Activated CD8-positive, alpha-beta memory T cell treated with anti-CD3 and anti-CD28 coated beads, Interleukin-2, amount 10 ng/mL, durations not matched to agents 7 days and 5 days (primary cell): ENCODE results near the gene ITPK1. TPM values are rescaled to one million over a fixed set of nuclear protein-coding genes. Genes with fewer than 3 reads are reported as not detected.

Experiments used
- ATAC-seq: fragments of 150-1000 bp; cut with Tn5 transposase; one replicate; pipeline ENCODE4 v1.10.0; 2021; ENCODE audit warnings: moderate library complexity
- CTCF ChIA-PET: fragments of 350-600 bp; sonication (Branson Sonifier 250); formaldehyde crosslinking; loops from one replicate; lab custom pipeline; 2021; ENCODE audit warnings: antibody characterized with exemption; lab: Charles Lee
- DNase-seq: peaks from one replicate; pipeline ENCODE4 v3.0.0-alpha.2; 2020
- H3K27ac Mint-ChIP-seq: one replicate; pipeline ENCODE4 v1.8.0; 2021; ENCODE audit warnings: mild to moderate bottlenecking, mixed read lengths
- H3K27me3 Mint-ChIP-seq: one replicate; pipeline ENCODE4 v1.8.0; 2021; ENCODE audit warnings: mixed read lengths
- H3K36me3 Mint-ChIP-seq: one replicate; pipeline ENCODE4 v1.8.0; 2021; ENCODE audit warnings: mild to moderate bottlenecking, mixed read lengths
- H3K4me1 Mint-ChIP-seq: one replicate; pipeline ENCODE4 v1.8.0; 2021; ENCODE audit warnings: mixed read lengths
- H3K4me3 Mint-ChIP-seq: one replicate; pipeline ENCODE4 v1.8.0; 2021; ENCODE audit warnings: mild to moderate bottlenecking, moderate library complexity, mixed read lengths
- H3K9me3 Mint-ChIP-seq: one replicate; pipeline ENCODE4 v1.8.0; 2022; ENCODE audit warnings: low read depth, mixed read lengths
- total RNA-seq, 2 experiments: library from RNA; stranded (reverse); gene quantifications; one replicate each; pipeline ENCODE4 v1.2.3, GENCODE V29; 2021

ITPK1 gene
- total RNA-seq, 2 experiments from 2014 or later: 96.1 to 103 TPM

- ATAC-seq (no peak), DNase-seq (no peak)
- no peak overlapping the region for H3K27ac Mint-ChIP-seq
- no peaks in the 10 kb centered on the region for H3K27me3 Mint-ChIP-seq
- H3K4me1 Mint-ChIP-seq: no peaks in the 10 kb centered on the region
- peaks cover 4% of the 10 kb centered on the region for H3K36me3 Mint-ChIP-seq
- H3K4me3 Mint-ChIP-seq: no peak overlapping the region
- CTCF ChIA-PET: interaction anchor here (1.2 to 1.6 kb wide), 3 partner anchors 9 to 95 kb away, joined by 3 to 4 read pairs (median 4); no protein-coding TSS in a partner anchor
- H3K9me3 Mint-ChIP-seq: no peaks in the 10 kb centered on the region
Observed at GRCh38 chr14:92965281-92965680, 150.4 kb downstream of the ITPK1 start.

GRCh38 chr14:92964124-92965109 lies 151.3 kb downstream of the ITPK1 start:
- no peaks in the 10 kb centered on the region for H3K27me3 Mint-ChIP-seq
- no peaks in the 10 kb centered on the region for H3K9me3 Mint-ChIP-seq
- ATAC-seq: no peak
- H3K36me3 Mint-ChIP-seq: peaks cover 4% of the 10 kb centered on the region
- no peaks in the 10 kb centered on the region for H3K4me1 Mint-ChIP-seq
- CTCF ChIA-PET: interaction anchor here (1.5 kb wide), 1 partner anchor 13 kb away, joined by 7 read pairs; no protein-coding TSS in a partner anchor
- no peak for DNase-seq
- H3K27ac Mint-ChIP-seq: no peak overlapping the region
- H3K4me3 Mint-ChIP-seq: no peak overlapping the region

GRCh38 chr14:92963301-92964123 lies 152.2 kb downstream of the ITPK1 start:
- Mint-ChIP-seq H3K36me3 (peaks cover 4% of the 10 kb centered on the region), H3K4me1 (no peaks in the 10 kb centered on the region), H3K4me3 (no peak overlapping the region), H3K9me3 (no peaks in the 10 kb centered on the region), H3K27ac (no peak overlapping the region), H3K27me3 (no peaks in the 10 kb centered on the region)
- CTCF ChIA-PET: interaction anchor here (1.5 kb wide), 1 partner anchor 12 kb away, joined by 7 read pairs; no protein-coding TSS in a partner anchor
- ATAC-seq (no peak), DNase-seq (no peak)

GRCh38 chr14:92962831-92963095 lies 153.0 kb downstream of the ITPK1 start:
- CTCF ChIA-PET: interaction anchor here (0.6 to 1.5 kb wide), 2 partner anchors 11 to 94 kb away, joined by 3 to 7 read pairs; no protein-coding TSS in a partner anchor
- Mint-ChIP-seq H3K36me3 (peaks cover 4% of the 10 kb centered on the region), H3K4me3 (no peak overlapping the region), H3K9me3 (no peaks in the 10 kb centered on the region), H3K27ac (no peak overlapping the region), H3K27me3 (no peaks in the 10 kb centered on the region), H3K4me1 (no peaks in the 10 kb centered on the region)
- DNase-seq (no peak), ATAC-seq (no peak)

- no peaks in the 10 kb centered on the region for H3K36me3 Mint-ChIP-seq
- H3K4me1 Mint-ChIP-seq: no peaks in the 10 kb centered on the region
- no peak for ATAC-seq
- no peaks in the 10 kb centered on the region for H3K27me3 Mint-ChIP-seq
- H3K4me3 Mint-ChIP-seq: no peak overlapping the region
- no peaks in the 10 kb centered on the region for H3K9me3 Mint-ChIP-seq
- CTCF ChIA-PET: interaction anchor here (0.6 to 1.5 kb wide), 3 partner anchors 10 to 217 kb away, joined by 3 to 7 read pairs (median 3); no protein-coding TSS in a partner anchor
- no peak for DNase-seq
- H3K27ac Mint-ChIP-seq: no peak overlapping the region
Observed at GRCh38 chr14:92962031-92962830, 153.5 kb downstream of the ITPK1 start.

- Mint-ChIP-seq H3K27ac (no peak overlapping the region), H3K36me3 (no peaks in the 10 kb centered on the region), H3K27me3 (no peaks in the 10 kb centered on the region), H3K9me3 (no peaks in the 10 kb centered on the region), H3K4me1 (no peaks in the 10 kb centered on the region), H3K4me3 (no peak overlapping the region)
- CTCF ChIA-PET: interaction anchor here (0.8 kb wide), 1 partner anchor 218 kb away, joined by 3 read pairs; no protein-coding TSS in a partner anchor
- ATAC-seq (no peak), DNase-seq (no peak)
Observed at GRCh38 chr14:92961567-92961855, 154.2 kb downstream of the ITPK1 start.

- H3K27me3 Mint-ChIP-seq: no peaks in the 10 kb centered on the region
- no peak for ATAC-seq
- no peaks in the 10 kb centered on the region for H3K4me1 Mint-ChIP-seq
- CTCF ChIA-PET: no interaction called here
- DNase-seq: no peak
- no peaks in the 10 kb centered on the region for H3K36me3 Mint-ChIP-seq
- no peaks in the 10 kb centered on the region for H3K9me3 Mint-ChIP-seq
- H3K27ac Mint-ChIP-seq: no peak overlapping the region
- H3K4me3 Mint-ChIP-seq: no peak overlapping the region
Observed at GRCh38 chr14:92960706-92961566, 154.8 kb downstream of the ITPK1 start.

- no peak for ATAC-seq
- no peaks in the 10 kb centered on the region for H3K9me3 Mint-ChIP-seq
- H3K36me3 Mint-ChIP-seq: no peaks in the 10 kb centered on the region
- no peaks in the 10 kb centered on the region for H3K4me1 Mint-ChIP-seq
- no peaks in the 10 kb centered on the region for H3K27me3 Mint-ChIP-seq
- DNase-seq: no peak
- CTCF ChIA-PET: no interaction called here
- H3K4me3 Mint-ChIP-seq: no peak overlapping the region
- no peak overlapping the region for H3K27ac Mint-ChIP-seq
Observed at GRCh38 chr14:92959761-92960680, 155.7 kb downstream of the ITPK1 start.

GRCh38 chr14:92959189-92959531 lies 156.6 kb downstream of the ITPK1 start:
- Mint-ChIP-seq H3K4me3 (no peak overlapping the region), H3K27ac (no peak overlapping the region), H3K9me3 (no peaks in the 10 kb centered on the region), H3K36me3 (no peaks in the 10 kb centered on the region), H3K27me3 (no peaks in the 10 kb centered on the region), H3K4me1 (no peaks in the 10 kb centered on the region)
- CTCF ChIA-PET: no interaction called here
- DNase-seq (no peak), ATAC-seq (no peak)

GRCh38 chr14:92958373-92959188 lies 157.1 kb downstream of the ITPK1 start:
- DNase-seq (no peak), ATAC-seq (no peak)
- H3K27ac Mint-ChIP-seq: no peak overlapping the region
- no peaks in the 10 kb centered on the region for H3K36me3 Mint-ChIP-seq
- no peaks in the 10 kb centered on the region for H3K9me3 Mint-ChIP-seq
- no peaks in the 10 kb centered on the region for H3K27me3 Mint-ChIP-seq
- H3K4me3 Mint-ChIP-seq: no peak overlapping the region
- no peaks in the 10 kb centered on the region for H3K4me1 Mint-ChIP-seq
- CTCF ChIA-PET: no interaction called here

GRCh38 chr14:92956961-92957360 lies 158.8 kb downstream of the ITPK1 start:
- H3K4me1 Mint-ChIP-seq: peaks cover 4% of the 10 kb centered on the region

More at GRCh38 chr14:92956961-92957360, 158.8 kb downstream of the ITPK1 start:
- no peaks in the 10 kb centered on the region for H3K9me3 Mint-ChIP-seq
- ATAC-seq (no peak), DNase-seq (no peak)
- H3K27ac Mint-ChIP-seq: no peak overlapping the region
- H3K36me3 Mint-ChIP-seq: no peaks in the 10 kb centered on the region
- no peaks in the 10 kb centered on the region for H3K27me3 Mint-ChIP-seq
- CTCF ChIA-PET: interaction anchor here (1.1 to 1.3 kb wide), 2 partner anchors 182 to 220 kb away, joined by 5 read pairs; no protein-coding TSS in a partner anchor
- no peak overlapping the region for H3K4me3 Mint-ChIP-seq
